WTC11 (cell line): Measurements from ENCODE around the gene CNNM3. TPM values are rescaled to one million over a fixed set of nuclear protein-coding genes. Genes with fewer than 3 reads are reported as not detected.

Experiments used
- ATAC-seq: fragments of 200-7000 bp; cut with Tn5 transposase; 2 replicates; pipeline ENCODE4 v1.10.0; 2021; ENCODE audit warnings: mild to moderate bottlenecking, moderate library complexity
- CTCF ChIA-PET: fragments of 300-600 bp; sonication (Branson Sonifier 250); formaldehyde crosslinking; loops from one replicate; lab custom pipeline; 2021; ENCODE audit warnings: antibody characterized with exemption; lab: Charles Lee
- POLR2A ChIA-PET: fragments of 350-600 bp; sonication (Branson Sonifier 250); formaldehyde crosslinking; loops from one replicate; lab custom pipeline; 2021; ENCODE audit warnings: antibody characterized with exemption; lab: Charles Lee
- DNase-seq: peaks from one replicate; pipeline ENCODE4 v3.0.0; 2021; ENCODE audit warnings: low spot score
- H3K27ac Mint-ChIP-seq: 2 replicates; pipeline ENCODE4 v1.8.0; 2021; ENCODE audit warnings: mixed read lengths
- H3K27me3 Mint-ChIP-seq: 2 replicates; pipeline ENCODE4 v1.8.0; 2021; ENCODE audit warnings: low read depth, mild to moderate bottlenecking, moderate library complexity, mixed read lengths
- H3K36me3 Mint-ChIP-seq: 2 replicates; pipeline ENCODE4 v1.8.0; 2021; ENCODE audit warnings: mixed read lengths
- H3K4me1 Mint-ChIP-seq: 2 replicates; pipeline ENCODE4 v1.8.0; 2022; ENCODE audit warnings: mixed read lengths
- H3K4me3 Mint-ChIP-seq: 2 replicates; pipeline ENCODE4 v1.8.0; 2021; ENCODE audit warnings: mild to moderate bottlenecking, moderate library complexity, mixed read lengths
- H3K9me3 Mint-ChIP-seq: 2 replicates; pipeline ENCODE4 v1.8.0; 2021; ENCODE audit warnings: mixed read lengths
- ATF1 ChIP-seq: sonication (generic); formaldehyde crosslinking; IDR thresholded peaks from 2 replicates; pipeline ENCODE4 v1.8.1; 2023; ENCODE audit warnings: mild to moderate bottlenecking, moderate library complexity, missing genetic modification reagents
- CBFB ChIP-seq: sonication (generic); formaldehyde crosslinking; IDR thresholded peaks from 2 replicates; pipeline ENCODE4 v1.8.1; 2022; ENCODE audit warnings: mild to moderate bottlenecking, low read depth, missing genetic modification reagents
- CREM ChIP-seq: sonication (generic); formaldehyde crosslinking; IDR thresholded peaks from 2 replicates; pipeline ENCODE4 v1.8.1; 2022; ENCODE audit warnings: mild to moderate bottlenecking, missing genetic modification reagents, moderate library complexity
- GTF2I ChIP-seq: fragments of 250-450 bp; sonication (Bioruptor Pico); conservative IDR thresholded peaks from 2 replicates; pipeline ENCODE4 v1.4.0; 2021; ENCODE audit warnings: mild to moderate bottlenecking
- MXD4 ChIP-seq: fragments of 250-450 bp; sonication (Bioruptor Pico); IDR thresholded peaks from 2 replicates; pipeline ENCODE4 v1.8.0; 2021; ENCODE audit warnings: mild to moderate bottlenecking, moderate library complexity, borderline replicate concordance
- NFYB ChIP-seq: sonication (generic); formaldehyde crosslinking; conservative IDR thresholded peaks from 2 replicates; pipeline ENCODE4 v1.8.0; 2022; ENCODE audit warnings: low read depth, missing genetic modification reagents
- PRRX2 ChIP-seq: fragments of 250-450 bp; sonication (Bioruptor Pico); IDR thresholded peaks from 2 replicates; pipeline ENCODE4 v1.8.0; 2021; ENCODE audit warnings: mild to moderate bottlenecking
- RELA ChIP-seq: sonication (generic); formaldehyde crosslinking; IDR thresholded peaks from 2 replicates; pipeline ENCODE4 v1.8.1; 2022; ENCODE audit warnings: missing genetic modification reagents, mild to moderate bottlenecking, borderline replicate concordance
- TEAD1 ChIP-seq: sonication (generic); formaldehyde crosslinking; IDR thresholded peaks from 2 replicates; pipeline ENCODE4 v1.8.0; 2022; ENCODE audit warnings: mild to moderate bottlenecking, missing genetic modification reagents
- TP53 ChIP-seq: sonication (generic); formaldehyde crosslinking; IDR thresholded peaks from 2 replicates; pipeline ENCODE4 v1.8.1; 2023; ENCODE audit warnings: mild to moderate bottlenecking, missing genetic modification reagents
- ZNF416 ChIP-seq: fragments of 250-450 bp; sonication (Bioruptor Pico); IDR thresholded peaks from 2 replicates; pipeline ENCODE4 v1.9.0; 2021; ENCODE audit warnings: mild to moderate bottlenecking, inconsistent platforms
- total RNA-seq: library from RNA; stranded (reverse); gene quantifications from 3 replicates; pipeline ENCODE4 v1.2.3, GENCODE V29; 2021
- TF ChIP-seq, protein P1 (sequence below): sonication (generic); formaldehyde crosslinking; IDR thresholded peaks from 2 replicates; pipeline ENCODE4 v1.8.0; 2023; ENCODE audit warnings: mild to moderate bottlenecking, missing genetic modification reagents
- TF ChIP-seq, protein P2 (sequence below): sonication (generic); formaldehyde crosslinking; IDR thresholded peaks from 2 replicates; pipeline ENCODE4 v1.8.1; 2023; ENCODE audit warnings: mild to moderate bottlenecking, missing genetic modification reagents, borderline replicate concordance
- TF ChIP-seq, protein P3 (sequence below): sonication (generic); formaldehyde crosslinking; IDR thresholded peaks from 2 replicates; pipeline ENCODE4 v1.8.0; 2022; ENCODE audit warnings: mild to moderate bottlenecking, missing genetic modification reagents
- TF ChIP-seq, protein P4 (sequence below): fragments of 250-450 bp; sonication (Bioruptor Pico); conservative IDR thresholded peaks from 2 replicates; pipeline ENCODE4 v1.9.0; 2021; ENCODE audit warnings: mild to moderate bottlenecking
- TF ChIP-seq, protein P5 (sequence below): sonication (generic); formaldehyde crosslinking; IDR thresholded peaks from 2 replicates; pipeline ENCODE4 v1.8.1; 2022; ENCODE audit warnings: mild to moderate bottlenecking, moderate library complexity, missing genetic modification reagents

The CNNM3 gene
- total RNA-seq, 1 experiment from 2014 or later = 34.9 TPM

DNA sequence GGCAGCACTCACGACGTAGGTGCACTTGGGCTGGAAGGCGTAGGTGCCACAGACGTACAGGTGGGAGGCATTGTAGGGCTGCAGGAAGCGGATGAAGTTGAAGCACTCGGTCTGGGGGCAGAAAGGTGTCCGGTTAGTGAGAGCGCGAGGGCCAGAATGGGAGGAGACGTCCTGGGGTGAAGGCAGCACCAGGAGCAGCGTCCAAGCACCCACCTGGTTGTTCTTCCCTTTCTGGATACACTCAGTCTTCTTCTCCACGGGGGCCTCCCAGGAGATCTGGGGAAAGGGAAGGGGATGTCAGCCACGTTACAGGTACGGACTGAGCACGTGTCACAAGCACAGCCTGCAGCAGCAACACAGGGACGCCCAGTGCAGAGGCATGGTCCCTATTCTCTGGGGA lies 49.6 kb downstream of the CNNM3 start:
- ChIA-PET POLR2A (no interaction called here), CTCF (no interaction called here)
- no peaks in the 10 kb centered on the region for H3K9me3 Mint-ChIP-seq
- H3K36me3 Mint-ChIP-seq = peaks cover 33% of the 10 kb centered on the region
- no peak overlapping the region for H3K4me3 Mint-ChIP-seq
- no peak for TF ChIP-seq GTF2I
- no peak for TF ChIP-seq MXD4
- no peak for TF ChIP-seq ZNF416 (CRISPR knock-in tag)
- no peak for TF ChIP-seq RELA
- TF ChIP-seq, protein P1, sequence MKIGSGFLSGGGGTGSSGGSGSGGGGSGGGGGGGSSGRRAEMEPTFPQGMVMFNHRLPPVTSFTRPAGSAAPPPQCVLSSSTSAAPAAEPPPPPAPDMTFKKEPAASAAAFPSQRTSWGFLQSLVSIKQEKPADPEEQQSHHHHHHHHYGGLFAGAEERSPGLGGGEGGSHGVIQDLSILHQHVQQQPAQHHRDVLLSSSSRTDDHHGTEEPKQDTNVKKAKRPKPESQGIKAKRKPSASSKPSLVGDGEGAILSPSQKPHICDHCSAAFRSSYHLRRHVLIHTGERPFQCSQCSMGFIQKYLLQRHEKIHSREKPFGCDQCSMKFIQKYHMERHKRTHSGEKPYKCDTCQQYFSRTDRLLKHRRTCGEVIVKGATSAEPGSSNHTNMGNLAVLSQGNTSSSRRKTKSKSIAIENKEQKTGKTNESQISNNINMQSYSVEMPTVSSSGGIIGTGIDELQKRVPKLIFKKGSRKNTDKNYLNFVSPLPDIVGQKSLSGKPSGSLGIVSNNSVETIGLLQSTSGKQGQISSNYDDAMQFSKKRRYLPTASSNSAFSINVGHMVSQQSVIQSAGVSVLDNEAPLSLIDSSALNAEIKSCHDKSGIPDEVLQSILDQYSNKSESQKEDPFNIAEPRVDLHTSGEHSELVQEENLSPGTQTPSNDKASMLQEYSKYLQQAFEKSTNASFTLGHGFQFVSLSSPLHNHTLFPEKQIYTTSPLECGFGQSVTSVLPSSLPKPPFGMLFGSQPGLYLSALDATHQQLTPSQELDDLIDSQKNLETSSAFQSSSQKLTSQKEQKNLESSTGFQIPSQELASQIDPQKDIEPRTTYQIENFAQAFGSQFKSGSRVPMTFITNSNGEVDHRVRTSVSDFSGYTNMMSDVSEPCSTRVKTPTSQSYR (CRISPR knock-in tag) = no peak
- no peak for TF ChIP-seq ATF1 (CRISPR knock-in tag)
- no peak for TF ChIP-seq NFYB (CRISPR knock-in tag)
- TF ChIP-seq CREM = no peak
- TF ChIP-seq PRRX2 (CRISPR knock-in tag) = no peak
- TF ChIP-seq, protein P2, sequence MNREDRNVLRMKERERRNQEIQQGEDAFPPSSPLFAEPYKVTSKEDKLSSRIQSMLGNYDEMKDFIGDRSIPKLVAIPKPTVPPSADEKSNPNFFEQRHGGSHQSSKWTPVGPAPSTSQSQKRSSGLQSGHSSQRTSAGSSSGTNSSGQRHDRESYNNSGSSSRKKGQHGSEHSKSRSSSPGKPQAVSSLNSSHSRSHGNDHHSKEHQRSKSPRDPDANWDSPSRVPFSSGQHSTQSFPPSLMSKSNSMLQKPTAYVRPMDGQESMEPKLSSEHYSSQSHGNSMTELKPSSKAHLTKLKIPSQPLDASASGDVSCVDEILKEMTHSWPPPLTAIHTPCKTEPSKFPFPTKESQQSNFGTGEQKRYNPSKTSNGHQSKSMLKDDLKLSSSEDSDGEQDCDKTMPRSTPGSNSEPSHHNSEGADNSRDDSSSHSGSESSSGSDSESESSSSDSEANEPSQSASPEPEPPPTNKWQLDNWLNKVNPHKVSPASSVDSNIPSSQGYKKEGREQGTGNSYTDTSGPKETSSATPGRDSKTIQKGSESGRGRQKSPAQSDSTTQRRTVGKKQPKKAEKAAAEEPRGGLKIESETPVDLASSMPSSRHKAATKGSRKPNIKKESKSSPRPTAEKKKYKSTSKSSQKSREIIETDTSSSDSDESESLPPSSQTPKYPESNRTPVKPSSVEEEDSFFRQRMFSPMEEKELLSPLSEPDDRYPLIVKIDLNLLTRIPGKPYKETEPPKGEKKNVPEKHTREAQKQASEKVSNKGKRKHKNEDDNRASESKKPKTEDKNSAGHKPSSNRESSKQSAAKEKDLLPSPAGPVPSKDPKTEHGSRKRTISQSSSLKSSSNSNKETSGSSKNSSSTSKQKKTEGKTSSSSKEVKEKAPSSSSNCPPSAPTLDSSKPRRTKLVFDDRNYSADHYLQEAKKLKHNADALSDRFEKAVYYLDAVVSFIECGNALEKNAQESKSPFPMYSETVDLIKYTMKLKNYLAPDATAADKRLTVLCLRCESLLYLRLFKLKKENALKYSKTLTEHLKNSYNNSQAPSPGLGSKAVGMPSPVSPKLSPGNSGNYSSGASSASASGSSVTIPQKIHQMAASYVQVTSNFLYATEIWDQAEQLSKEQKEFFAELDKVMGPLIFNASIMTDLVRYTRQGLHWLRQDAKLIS (CRISPR knock-in tag) = no peak
- no peak for TF ChIP-seq TP53 (CRISPR knock-in tag)
- peaks cover 12% of the 10 kb centered on the region for H3K4me1 Mint-ChIP-seq
- ATAC-seq = no peak
- no peak for DNase-seq
- 0 out of 2 replicates have a peak, but pooled peaks cover 1% of the 10 kb centered on the region for H3K27me3 Mint-ChIP-seq
- peak overlapping the region; percentile 74 for H3K27ac Mint-ChIP-seq

DNA sequence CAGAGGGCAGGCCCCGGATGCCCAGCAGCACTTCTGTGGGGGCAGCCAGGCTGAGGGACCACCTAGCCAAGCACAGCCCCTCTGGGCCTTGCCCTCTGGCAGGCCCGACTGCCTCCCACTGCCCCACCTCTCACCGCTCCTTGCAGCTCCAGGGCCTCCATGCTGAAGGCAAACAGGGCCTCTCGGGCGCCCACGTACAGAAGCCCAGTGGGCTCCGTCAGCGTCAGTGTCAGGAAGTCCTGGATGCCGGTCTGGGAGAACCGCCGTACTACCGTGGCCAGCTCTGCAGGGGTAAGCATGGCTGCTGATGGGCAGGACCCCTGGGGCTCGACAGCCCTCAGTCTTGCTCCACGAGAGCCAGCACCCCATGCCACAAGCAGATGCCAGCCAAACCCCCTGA lies 50.1 kb downstream of the CNNM3 start:
- POLR2A ChIA-PET = no interaction called here
- DNase-seq (no peak), ATAC-seq (no peak)
- H3K4me3 Mint-ChIP-seq = no peak overlapping the region
- TF ChIP-seq, protein P3, sequence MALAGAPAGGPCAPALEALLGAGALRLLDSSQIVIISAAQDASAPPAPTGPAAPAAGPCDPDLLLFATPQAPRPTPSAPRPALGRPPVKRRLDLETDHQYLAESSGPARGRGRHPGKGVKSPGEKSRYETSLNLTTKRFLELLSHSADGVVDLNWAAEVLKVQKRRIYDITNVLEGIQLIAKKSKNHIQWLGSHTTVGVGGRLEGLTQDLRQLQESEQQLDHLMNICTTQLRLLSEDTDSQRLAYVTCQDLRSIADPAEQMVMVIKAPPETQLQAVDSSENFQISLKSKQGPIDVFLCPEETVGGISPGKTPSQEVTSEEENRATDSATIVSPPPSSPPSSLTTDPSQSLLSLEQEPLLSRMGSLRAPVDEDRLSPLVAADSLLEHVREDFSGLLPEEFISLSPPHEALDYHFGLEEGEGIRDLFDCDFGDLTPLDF (CRISPR knock-in tag) = no peak
- TF ChIP-seq TEAD1 (CRISPR knock-in tag) (no peak), CBFB (CRISPR knock-in tag) (no peak)
- TF ChIP-seq, protein P4, sequence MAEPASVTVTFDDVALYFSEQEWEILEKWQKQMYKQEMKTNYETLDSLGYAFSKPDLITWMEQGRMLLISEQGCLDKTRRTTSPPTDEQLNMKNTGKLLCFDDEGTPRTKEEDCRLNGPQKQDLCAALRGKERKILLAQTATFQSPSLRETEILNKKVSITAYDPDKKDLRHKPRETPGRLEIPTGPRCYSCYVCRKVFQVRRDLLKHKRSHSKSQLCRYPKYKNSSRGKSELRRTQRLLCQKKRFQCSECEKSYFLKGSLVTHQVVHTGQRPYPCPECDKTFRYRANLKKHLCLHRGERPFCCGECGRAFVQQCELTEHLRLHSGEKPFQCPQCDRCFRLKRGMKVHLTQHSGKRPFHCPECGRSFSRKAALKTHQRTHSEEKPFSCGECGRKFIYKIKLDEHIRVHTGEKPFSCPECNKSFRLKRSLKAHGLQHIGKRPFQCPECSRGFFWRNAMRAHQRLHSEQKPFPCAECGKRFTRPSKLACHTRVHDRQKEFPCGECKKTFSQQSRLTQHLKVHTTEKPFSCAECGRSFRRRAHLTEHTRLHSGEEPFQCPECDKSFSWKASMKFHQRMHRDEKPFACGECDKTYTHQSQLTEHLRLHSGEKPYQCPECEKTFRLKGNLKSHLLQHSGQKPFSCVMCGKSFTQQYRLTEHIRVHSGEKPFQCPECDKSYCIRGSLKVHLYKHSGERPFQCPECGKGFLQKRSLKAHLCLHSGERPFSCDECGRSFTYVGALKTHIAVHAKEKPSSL (CRISPR knock-in tag) = no peak
- TF ChIP-seq, protein P5, sequence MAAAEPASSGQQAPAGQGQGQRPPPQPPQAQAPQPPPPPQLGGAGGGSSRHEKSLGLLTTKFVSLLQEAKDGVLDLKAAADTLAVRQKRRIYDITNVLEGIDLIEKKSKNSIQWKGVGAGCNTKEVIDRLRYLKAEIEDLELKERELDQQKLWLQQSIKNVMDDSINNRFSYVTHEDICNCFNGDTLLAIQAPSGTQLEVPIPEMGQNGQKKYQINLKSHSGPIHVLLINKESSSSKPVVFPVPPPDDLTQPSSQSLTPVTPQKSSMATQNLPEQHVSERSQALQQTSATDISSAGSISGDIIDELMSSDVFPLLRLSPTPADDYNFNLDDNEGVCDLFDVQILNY (CRISPR knock-in tag) = no peak
- peaks cover 33% of the 10 kb centered on the region for H3K36me3 Mint-ChIP-seq
- 0 out of 2 replicates have a peak, but pooled peaks cover 4% of the 10 kb centered on the region for H3K27me3 Mint-ChIP-seq
- H3K9me3 Mint-ChIP-seq = no peaks in the 10 kb centered on the region
- CTCF ChIA-PET = no interaction called here
- no peak overlapping the region for H3K27ac Mint-ChIP-seq
- peaks cover 17% of the 10 kb centered on the region for H3K4me1 Mint-ChIP-seq
